GM18858 (cell line): ENCODE results near the gene METAP1.
"Not testable (repeated sequence)": the region's sequence is repeated elsewhere in the genome, so short reads cannot be mapped to it uniquely, and the experiment has no call there.

Source experiments
- ATAC-seq: cut with Tn5 transposase; IDR thresholded peaks from one replicate; pipeline ENCODE4 v1.9.1; 2021; ENCODE audit not compliant: unreplicated experiment

The METAP1 gene

GRCh38 chr4:99054428-99054994, 59.0 kb downstream of the METAP1 start:
- peak; percentile 48 for ATAC-seq

GRCh38 chr4:99058228-99058627, 62.7 kb downstream of the METAP1 start:
- no peak for ATAC-seq

GRCh38 chr4:99059550-99059949, 64.0 kb downstream of the METAP1 start:
- ATAC-seq, result no peak

- ATAC-seq, result no peak
Observed at GRCh38 chr4:99061048-99061700, 65.7 kb downstream of the METAP1 start.

DNA sequence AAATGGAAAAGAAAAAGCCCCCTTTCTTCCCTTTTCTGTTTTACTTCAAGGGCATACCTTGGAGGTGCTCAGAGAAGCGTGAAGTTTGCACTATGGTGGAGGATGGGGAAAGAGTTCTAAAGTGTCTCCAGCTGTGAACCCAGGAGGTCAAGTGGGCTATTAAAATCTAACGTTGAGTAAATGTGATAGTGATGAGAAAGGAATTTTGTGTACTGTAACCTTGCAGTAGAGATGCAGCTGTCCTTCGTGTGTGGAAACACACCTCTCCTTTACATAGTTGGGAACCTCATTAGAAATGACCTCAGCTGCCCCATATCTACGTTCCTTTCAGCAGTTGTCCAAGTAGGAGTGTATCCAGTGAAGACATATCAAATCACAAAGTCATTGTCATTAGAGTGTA, 66.6 kb downstream of the METAP1 start:
- ATAC-seq, result no peak

DNA sequence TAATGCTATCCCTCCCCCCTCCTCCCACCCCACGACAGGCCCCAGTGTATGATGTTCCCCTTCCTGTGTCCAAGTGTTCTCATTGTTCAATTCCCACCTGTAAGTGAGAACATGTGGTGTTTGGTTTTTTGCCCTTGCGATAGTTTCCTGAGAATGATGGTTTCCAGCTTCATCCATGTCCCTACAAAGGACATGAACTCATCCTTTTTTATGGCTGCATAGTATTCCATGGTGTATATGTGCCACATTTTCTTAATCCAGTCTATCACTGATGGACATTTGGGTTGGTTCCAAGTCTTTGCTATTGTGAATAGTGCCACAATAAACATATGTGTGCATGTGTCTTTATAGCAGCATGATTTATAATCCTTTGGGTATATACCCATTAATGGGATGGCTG, 70.0 kb downstream of the METAP1 start:
- not testable (repeated sequence) for ATAC-seq

DNA sequence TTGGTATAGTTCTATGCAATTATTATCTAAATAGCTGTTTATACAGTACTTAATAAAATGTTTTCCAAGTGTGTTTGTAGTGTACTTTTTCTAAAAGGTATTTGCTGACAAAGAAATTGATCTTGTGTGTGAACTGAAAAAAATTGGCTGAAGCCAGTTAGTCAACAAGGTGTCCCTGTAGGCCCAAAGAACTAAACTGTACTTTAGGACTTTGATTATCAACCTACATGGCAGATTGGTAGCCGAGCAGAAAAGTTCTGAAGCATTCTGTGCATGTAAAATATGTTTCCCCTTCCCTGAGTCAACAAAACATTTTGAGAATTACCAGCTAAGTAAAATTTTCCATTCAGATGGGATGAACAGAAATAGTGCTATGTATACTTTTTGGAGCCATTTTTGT, 72.1 kb downstream of the METAP1 start:
- no peak for ATAC-seq

DNA sequence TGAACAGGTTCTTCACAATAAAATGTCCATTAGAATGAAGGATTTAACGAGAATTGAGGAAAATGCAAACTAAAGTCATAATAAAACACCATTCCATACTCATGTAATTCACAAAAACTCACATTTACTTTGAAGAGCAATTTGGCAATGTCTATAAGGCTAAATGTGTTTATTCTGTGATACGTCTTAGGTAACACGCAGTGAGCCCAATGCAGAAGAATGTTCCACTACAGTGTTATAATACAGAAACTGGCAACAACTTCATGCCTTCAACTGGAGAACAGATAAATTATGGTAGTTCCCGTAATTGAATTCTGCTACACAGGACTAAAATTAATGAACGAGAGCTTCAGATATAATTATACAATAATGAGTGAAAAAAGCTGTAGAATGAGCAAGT, 75.6 kb downstream of the METAP1 start:
- ATAC-seq, result no peak

- ATAC-seq, result no peak
Observed at GRCh38 chr4:99074816-99075215, 79.3 kb downstream of the METAP1 start.

DNA sequence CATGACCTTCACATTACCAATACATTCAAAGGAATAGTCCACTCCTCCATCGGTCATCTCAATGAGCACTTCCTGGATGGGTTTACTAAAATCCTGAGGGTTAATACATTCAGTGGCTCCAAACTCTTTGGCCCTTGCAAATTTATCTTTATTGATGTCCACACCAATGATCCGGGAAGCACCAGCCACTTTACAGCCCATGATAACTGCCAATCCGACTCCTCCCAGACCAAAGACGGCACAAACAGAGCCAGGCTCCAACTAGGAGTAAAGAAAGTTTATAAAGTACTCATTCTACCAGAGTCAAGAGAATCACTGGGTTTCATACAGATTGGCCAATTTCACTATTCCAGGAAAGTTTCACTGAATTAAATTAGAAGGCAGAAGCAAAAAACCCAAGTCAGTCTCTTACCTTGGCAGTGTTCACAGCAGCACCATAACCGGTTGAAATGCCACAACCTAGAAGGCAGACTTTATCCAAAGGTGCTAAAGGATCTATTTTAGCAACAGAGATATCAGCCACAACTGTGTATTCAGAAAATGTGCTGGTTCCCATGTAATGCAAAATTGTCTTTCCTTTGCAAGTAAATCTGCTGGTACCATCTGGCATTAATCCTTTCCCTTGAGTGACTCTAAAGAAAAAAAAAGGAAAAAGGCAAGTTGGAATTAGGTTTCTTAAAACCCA, 80.9 kb downstream of the METAP1 start:
- no peak for ATAC-seq

DNA sequence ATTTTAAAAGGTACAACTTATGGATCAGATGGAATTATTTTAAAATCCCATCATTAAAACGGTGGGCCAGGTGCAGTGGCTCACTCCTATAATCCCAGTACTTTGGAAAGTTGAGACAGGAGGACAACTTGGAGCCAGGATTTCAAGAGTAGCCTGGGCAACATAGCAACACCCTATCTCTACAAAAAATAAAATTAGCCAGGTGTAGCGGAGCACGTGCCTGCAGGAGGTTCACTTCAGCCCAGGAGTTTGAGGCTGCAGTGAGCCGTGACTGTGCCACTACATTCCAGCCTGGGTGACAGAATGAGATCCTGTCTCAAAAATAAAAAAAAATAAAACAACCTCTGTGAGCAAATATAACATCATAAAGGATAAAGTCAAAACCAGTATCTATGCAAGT, 81.7 kb downstream of the METAP1 start:
- no peak for ATAC-seq

GRCh38 chr4:99078336-99078735, 82.8 kb downstream of the METAP1 start:
- ATAC-seq, result no peak

DNA sequence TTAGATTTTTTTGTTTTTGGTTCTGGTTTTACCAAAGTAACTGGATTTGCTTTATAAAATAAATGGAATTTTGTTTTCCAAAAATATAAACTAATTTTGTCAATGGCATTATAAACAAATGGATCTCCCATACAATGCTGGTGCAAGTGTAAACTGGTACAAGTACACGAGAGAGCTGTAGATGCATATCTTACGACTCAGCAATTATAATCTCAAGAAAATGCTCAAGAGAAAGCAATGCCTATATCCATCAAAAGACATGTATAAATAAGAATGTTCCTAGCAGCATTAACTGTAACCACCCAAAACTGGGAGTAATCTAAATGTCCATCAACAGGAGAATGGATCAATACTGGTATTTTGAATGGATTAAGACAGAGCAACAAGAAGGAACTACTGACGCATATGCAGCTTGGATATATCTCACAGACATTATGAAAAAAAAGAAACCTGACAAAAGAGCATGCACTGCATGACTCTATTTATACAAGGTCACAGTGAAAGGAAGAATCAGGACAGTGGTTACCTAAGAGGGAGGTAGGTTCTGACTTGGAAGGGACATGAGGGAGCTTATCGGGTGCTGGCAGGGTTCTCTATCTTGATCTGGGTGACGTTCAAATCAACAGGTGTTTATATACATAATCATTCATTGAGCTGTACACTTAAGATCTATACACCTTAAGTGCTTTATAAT, 83.6 kb downstream of the METAP1 start:
- ATAC-seq, result no peak

- ATAC-seq, result no peak
Observed at GRCh38 chr4:99079625-99080295, 84.2 kb downstream of the METAP1 start.

DNA sequence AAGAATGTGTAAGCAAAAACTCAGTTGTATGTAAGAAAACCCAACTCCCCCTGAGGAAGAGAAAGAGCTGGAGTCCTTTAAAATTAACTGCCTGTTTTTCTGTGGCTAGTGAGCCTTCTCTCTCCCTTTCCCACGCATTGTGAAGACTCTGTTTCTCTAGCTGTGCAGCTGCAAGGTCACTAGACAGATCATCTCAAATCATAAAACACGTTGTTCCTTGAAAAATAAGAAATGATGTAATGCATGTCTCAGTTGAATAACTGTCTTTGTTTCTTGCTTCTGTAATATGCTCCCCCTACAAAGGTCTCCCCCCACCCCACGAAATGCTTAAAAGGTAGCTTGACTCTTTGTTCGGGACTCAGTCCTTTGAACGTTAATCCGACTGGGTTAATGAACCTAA, 85.3 kb downstream of the METAP1 start:
- not testable (repeated sequence) for ATAC-seq

DNA sequence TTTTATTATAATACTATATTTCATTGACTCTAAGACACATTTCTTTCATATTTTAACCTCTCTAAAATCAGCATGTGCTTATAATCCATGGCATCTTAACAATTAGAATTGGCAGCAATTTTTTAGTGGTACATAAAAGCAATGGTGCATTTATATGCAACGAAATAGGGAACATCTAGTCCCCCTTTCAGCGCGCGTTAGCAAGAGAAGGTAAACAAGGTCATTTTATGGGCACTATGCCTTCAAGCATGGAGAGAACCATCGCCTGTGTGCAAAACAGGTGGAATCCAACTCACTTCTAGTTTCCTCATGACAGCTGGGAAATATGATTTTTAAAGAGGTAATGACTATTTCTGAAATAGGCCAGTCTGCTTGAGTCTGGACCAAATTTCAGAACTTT, 86.7 kb downstream of the METAP1 start:
- ATAC-seq, result no peak

DNA sequence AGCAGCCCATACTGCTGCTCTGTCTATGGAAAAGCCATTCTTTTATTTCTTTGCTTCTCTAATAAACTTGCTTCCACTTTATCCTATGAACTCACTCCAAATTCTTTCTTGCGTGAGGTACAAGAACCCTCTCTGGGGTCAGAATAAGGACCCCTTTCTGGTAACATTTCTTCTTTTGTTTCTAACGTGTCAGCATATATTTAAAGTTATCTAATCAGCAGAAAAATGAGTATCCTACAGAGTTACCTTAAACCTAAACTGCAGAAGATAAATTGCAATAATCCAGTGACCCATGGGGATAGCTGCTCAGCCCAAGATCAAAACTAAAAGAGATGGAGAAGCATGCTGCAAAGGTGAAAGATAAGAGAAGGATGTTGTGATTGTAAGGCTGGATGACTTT, 89.1 kb downstream of the METAP1 start:
- ATAC-seq, result no peak

GRCh38 chr4:99088023-99088449, 92.5 kb downstream of the METAP1 start:
- ATAC-seq, result peak; percentile 19

DNA sequence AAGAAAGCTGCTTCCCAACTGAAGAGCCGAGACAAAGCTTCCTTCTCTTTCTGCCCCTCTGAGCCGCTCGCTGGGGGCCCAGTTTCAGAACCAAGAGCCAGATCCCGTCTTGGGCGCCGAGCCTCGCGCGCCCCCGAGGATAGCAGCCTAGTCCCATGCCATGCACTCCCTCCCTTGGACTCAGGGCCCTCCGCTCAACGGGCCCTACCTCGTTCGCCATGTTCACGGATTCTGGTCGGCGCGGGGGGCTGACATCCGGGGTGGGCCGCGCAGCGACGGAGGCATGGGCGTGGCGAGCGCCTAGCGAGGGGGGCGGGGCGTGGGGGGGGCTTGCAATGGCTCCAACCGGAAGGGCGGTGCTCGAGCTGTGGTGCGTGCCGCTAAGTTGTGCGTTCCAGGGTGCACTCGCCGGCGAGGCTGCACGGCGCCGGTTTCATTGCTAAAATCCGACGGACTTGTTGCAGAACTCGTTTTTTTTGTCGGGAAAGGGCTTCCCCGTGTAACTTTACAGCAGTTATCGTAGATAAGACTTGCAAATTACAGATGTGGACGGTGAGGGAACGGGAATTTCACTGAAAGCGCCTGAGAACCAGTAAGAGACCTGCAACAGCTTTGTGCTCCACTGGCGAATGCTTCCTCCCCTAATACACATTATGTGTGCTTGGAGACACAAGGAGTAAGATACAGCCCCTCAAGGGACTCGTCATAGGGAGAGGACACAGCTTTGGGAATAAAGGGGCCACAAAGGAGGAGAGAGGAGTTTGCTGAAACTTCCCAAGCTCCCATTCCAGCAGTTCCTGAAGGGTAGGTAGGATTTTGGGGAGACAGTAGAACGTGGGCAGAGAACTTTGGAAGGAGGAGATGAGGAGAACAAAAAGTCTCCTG, 93.2 kb downstream of the METAP1 start, which contains the start of gene ADH5:
Gene ADH5, minus strand, starts transcription at position 308 of the 885 bp plus-strand sequence. Its CDS starts 88 bp downstream, at position 220.
- ATAC-seq, result peak; percentile 77
